ENCODE results near the gene GGCX.
A peak's percentile ranks its signal among the peaks of the same experiment; 100 is the strongest.

GGCX gene

DNA sequence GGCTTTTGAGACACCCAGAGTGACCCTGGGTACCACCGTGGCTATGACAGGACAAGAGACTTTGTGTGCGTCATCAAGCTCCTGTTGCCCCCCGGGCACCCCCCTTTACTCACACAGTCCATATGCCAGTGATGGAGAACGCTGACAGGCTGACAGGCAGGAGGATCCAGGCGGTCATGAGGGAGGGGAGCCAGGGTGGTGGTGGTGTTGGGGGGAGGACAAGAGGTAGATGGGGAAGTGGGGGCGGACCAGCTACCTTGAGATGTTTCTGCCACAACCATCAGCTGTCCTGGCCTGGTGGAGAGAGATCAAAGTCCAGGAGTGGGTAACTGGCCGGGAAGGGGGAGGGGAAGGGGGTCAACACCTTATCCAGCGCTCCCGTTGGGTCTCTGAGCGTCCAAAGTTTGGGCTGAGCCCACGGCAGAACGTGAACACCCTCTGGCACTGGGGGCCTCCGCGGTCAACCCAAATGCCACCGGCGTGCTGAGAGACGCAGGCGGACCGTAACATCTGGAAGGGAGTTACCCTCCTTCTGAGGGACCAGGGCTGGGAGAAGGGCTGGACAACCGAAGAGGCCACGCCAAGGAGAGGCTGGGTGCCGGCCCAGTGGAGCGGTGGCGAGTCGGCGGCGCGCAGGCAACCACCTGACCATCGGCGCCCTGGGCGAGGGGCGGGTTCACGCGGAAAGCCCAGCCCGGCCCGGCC lies 40.6 kb upstream of the GGCX start:
- no peak overlapping the region for H3K27ac ChIP-seq (replicated peaks)
- DNase-seq (ENCODE audit: low read depth in 1 of 2, low spot score in 1 of 2): no peak
- TF ChIP-seq, protein P1, sequence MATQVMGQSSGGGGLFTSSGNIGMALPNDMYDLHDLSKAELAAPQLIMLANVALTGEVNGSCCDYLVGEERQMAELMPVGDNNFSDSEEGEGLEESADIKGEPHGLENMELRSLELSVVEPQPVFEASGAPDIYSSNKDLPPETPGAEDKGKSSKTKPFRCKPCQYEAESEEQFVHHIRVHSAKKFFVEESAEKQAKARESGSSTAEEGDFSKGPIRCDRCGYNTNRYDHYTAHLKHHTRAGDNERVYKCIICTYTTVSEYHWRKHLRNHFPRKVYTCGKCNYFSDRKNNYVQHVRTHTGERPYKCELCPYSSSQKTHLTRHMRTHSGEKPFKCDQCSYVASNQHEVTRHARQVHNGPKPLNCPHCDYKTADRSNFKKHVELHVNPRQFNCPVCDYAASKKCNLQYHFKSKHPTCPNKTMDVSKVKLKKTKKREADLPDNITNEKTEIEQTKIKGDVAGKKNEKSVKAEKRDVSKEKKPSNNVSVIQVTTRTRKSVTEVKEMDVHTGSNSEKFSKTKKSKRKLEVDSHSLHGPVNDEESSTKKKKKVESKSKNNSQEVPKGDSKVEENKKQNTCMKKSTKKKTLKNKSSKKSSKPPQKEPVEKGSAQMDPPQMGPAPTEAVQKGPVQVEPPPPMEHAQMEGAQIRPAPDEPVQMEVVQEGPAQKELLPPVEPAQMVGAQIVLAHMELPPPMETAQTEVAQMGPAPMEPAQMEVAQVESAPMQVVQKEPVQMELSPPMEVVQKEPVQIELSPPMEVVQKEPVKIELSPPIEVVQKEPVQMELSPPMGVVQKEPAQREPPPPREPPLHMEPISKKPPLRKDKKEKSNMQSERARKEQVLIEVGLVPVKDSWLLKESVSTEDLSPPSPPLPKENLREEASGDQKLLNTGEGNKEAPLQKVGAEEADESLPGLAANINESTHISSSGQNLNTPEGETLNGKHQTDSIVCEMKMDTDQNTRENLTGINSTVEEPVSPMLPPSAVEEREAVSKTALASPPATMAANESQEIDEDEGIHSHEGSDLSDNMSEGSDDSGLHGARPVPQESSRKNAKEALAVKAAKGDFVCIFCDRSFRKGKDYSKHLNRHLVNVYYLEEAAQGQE (IDR thresholded peaks at IDR 0.05; ENCODE audit: insufficient replicate concordance, low read depth): no peak
- TF ChIP-seq, protein P2, sequence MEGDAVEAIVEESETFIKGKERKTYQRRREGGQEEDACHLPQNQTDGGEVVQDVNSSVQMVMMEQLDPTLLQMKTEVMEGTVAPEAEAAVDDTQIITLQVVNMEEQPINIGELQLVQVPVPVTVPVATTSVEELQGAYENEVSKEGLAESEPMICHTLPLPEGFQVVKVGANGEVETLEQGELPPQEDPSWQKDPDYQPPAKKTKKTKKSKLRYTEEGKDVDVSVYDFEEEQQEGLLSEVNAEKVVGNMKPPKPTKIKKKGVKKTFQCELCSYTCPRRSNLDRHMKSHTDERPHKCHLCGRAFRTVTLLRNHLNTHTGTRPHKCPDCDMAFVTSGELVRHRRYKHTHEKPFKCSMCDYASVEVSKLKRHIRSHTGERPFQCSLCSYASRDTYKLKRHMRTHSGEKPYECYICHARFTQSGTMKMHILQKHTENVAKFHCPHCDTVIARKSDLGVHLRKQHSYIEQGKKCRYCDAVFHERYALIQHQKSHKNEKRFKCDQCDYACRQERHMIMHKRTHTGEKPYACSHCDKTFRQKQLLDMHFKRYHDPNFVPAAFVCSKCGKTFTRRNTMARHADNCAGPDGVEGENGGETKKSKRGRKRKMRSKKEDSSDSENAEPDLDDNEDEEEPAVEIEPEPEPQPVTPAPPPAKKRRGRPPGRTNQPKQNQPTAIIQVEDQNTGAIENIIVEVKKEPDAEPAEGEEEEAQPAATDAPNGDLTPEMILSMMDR (IDR thresholded peaks at IDR 0.05; ENCODE audit: insufficient read depth, low read length): no peak
- TF ChIP-seq GABPA (IDR thresholded peaks at IDR 0.05; ENCODE audit: low read depth): no peak
- no peak for TF ChIP-seq SPI1 (IDR thresholded peaks at IDR 0.05; ENCODE audit: borderline replicate concordance, low read depth)
- no peak for TF ChIP-seq POLR2AphosphoS5 (IDR thresholded peaks at IDR 0.05; ENCODE audit: low read depth)
- peak overlapping the region; percentile 66 for H3K4me3 ChIP-seq (replicated peaks; ENCODE audit: insufficient read depth, low read length)
- no peaks in the 10 kb centered on the region for H3K27me3 ChIP-seq (ENCODE audit: insufficient read depth, poor library complexity, severe bottlenecking)

DNA sequence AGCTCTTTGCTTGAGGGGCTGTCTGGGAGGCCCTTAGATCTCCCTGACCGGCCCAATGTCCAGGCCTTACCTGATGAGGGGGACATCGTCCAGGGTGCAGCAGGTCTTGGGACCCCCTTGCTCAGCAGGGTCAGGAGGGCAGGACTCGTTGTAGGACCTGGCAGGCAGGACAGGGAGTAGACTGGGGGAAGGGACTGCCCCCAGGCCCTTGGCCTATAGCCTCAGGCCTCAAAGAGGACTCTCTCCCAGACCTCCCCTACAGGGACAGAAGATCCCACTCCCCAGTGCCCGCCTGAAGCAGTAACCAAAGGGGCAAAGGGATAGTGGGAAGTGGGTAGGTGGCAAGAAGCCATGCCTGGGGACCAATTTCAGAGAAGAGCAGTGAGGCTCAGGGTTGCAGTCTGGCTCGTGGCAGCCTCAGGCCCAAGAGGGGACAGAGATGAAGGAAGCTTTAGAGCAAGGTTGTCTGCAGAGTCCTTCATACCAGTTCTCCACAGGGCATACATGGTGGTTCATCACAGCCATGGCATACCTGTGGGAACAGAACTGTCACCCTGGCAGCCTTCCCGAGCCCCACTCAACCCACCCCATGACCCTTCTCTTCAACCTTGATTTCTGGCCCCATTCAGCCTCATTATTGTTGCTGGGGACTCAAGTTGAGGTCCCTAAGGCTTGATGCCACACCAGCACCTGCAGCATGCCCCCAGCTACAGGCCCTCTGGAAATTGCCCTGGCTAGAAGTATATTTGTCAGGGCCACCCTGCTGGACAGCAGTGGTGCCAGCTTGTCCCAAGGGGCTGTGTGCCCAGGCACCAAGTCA lies 39.9 kb upstream of the GGCX start:
- H3K4me3 ChIP-seq (replicated peaks; ENCODE audit: insufficient read depth, low read length): no peak overlapping the region
- no peak overlapping the region for H3K27ac ChIP-seq (replicated peaks)
- no peak for DNase-seq (ENCODE audit: low read depth in 1 of 2, low spot score in 1 of 2)
- no peaks in the 10 kb centered on the region for H3K27me3 ChIP-seq (ENCODE audit: insufficient read depth, poor library complexity, severe bottlenecking)
- TF ChIP-seq, protein P2 (IDR thresholded peaks at IDR 0.05; ENCODE audit: insufficient read depth, low read length): no peak
- TF ChIP-seq POLR2AphosphoS5 (IDR thresholded peaks at IDR 0.05; ENCODE audit: low read depth): no peak
- TF ChIP-seq SPI1 (IDR thresholded peaks at IDR 0.05; ENCODE audit: borderline replicate concordance, low read depth): no peak
- no peak for TF ChIP-seq GABPA (IDR thresholded peaks at IDR 0.05; ENCODE audit: low read depth)
- TF ChIP-seq, protein P1 (IDR thresholded peaks at IDR 0.05; ENCODE audit: insufficient replicate concordance, low read depth): no peak

DNA sequence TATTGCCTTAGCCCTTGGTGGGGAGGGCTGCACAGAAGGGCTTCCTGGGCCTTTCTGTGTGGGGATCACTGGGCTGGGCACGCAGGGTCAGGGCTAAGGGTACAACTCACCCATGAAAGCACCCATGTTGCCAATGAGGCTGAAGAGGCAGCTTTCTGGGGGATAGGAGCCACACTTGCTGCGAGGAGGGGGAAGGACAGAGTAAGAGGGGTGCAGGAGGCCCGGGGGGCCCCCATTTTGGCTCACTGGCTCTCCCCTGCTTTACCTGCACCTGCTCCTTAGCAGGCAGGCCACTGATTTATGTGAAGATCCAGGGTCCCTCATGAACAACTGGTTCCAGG lies 38.9 kb upstream of the GGCX start:
- Histone ChIP-seq H3K27me3 (ENCODE audit: insufficient read depth, poor library complexity, severe bottlenecking) (no peaks in the 10 kb centered on the region), H3K27ac (replicated peaks) (peak overlapping the region; percentile 36; the same call in 1 of the 2 replicates), H3K4me3 (replicated peaks; ENCODE audit: insufficient read depth, low read length) (no peak overlapping the region)
- TF ChIP-seq, protein P1 (IDR thresholded peaks at IDR 0.05; ENCODE audit: insufficient replicate concordance, low read depth): no peak
- TF ChIP-seq GABPA (IDR thresholded peaks at IDR 0.05; ENCODE audit: low read depth) (no peak), POLR2AphosphoS5 (IDR thresholded peaks at IDR 0.05; ENCODE audit: low read depth) (no peak), SPI1 (IDR thresholded peaks at IDR 0.05; ENCODE audit: borderline replicate concordance, low read depth) (no peak)
- TF ChIP-seq, protein P2 (IDR thresholded peaks at IDR 0.05; ENCODE audit: insufficient read depth, low read length): no peak
- no peak for DNase-seq (ENCODE audit: low read depth in 1 of 2, low spot score in 1 of 2)

Data from HL-60 (cell line).